ENCODE results near the gene JTB. TPM values are rescaled to one million over a fixed set of nuclear protein-coding genes. Genes with fewer than 3 reads are reported as not detected.

JTB gene
- total RNA-seq, 2 experiments from 2014 or later: 124 to 178 TPM

- intact Hi-C loops (cut with micrococcal nuclease; ENCODE audit: unreplicated experiment): no loop called here
- Histone ChIP-seq H3K9me2 (ENCODE audit: insufficient read depth, low read length) (no peaks in the 10 kb centered on the region), H3K27ac (ENCODE audit: low read depth, low read length, poor library complexity, severe bottlenecking) (no peak overlapping the region), H3K36me3 (ENCODE audit: insufficient read depth, low read length) (peaks cover 69% of the 10 kb centered on the region), H4K20me1 (ENCODE audit: insufficient read depth, low read length) (no peaks in the 10 kb centered on the region), H3K79me2 (ENCODE audit: insufficient read depth, low read depth, low read length) (peaks cover 20% of the 10 kb centered on the region), H3K4me2 (ENCODE audit: low read length) (no peak overlapping the region), H3K4me1 (ENCODE audit: insufficient read depth, low read length, poor library complexity, severe bottlenecking) (peaks cover 20% of the 10 kb centered on the region), H3K4me3 (ENCODE audit: low read depth, low read length, poor library complexity, severe bottlenecking) (no peak overlapping the region), H3K9me3 (ENCODE audit: low read length) (no peaks in the 10 kb centered on the region), H2AFZ (ENCODE audit: low read length) (no peak overlapping the region)
- TF ChIP-seq EZH2phosphoT487 (IDR thresholded peaks at IDR 0.05; ENCODE audit: borderline replicate concordance, low read depth, low read length) (no peak), CTCF (conservative IDR thresholded peaks at IDR 0.05; ENCODE audit: low read length) (no peak)
- DNase-seq (ENCODE audit: low spot score): no peak
- ChIA-PET CTCF (ENCODE audit: unreplicated experiment) (no interaction called here), POLR2A (no interaction called here)
- no TSS peak for BruUV-seq (replicated peaks)
These were observed 35.4 kb downstream of the JTB start for GRCh38 chr1:153941826-153942725.

GRCh38 chr1:153940756-153941155 is 36.7 kb downstream of the JTB start:
- Histone ChIP-seq H3K4me2 (ENCODE audit: low read length) (no peak overlapping the region), H3K9me2 (ENCODE audit: insufficient read depth, low read length) (no peaks in the 10 kb centered on the region), H3K4me3 (ENCODE audit: low read depth, low read length, poor library complexity, severe bottlenecking) (no peak overlapping the region), H2AFZ (ENCODE audit: low read length) (no peak overlapping the region), H3K27ac (ENCODE audit: low read depth, low read length, poor library complexity, severe bottlenecking) (no peak overlapping the region), H3K36me3 (ENCODE audit: insufficient read depth, low read length) (peaks cover 77% of the 10 kb centered on the region), H3K4me1 (ENCODE audit: insufficient read depth, low read length, poor library complexity, severe bottlenecking) (peaks cover 14% of the 10 kb centered on the region), H4K20me1 (ENCODE audit: insufficient read depth, low read length) (no peaks in the 10 kb centered on the region), H3K9me3 (ENCODE audit: low read length) (no peaks in the 10 kb centered on the region), H3K79me2 (ENCODE audit: insufficient read depth, low read depth, low read length) (peaks cover 20% of the 10 kb centered on the region)
- BruUV-seq (replicated peaks): no TSS peak
- ChIA-PET POLR2A (interaction anchor here (1.4 to 1.7 kb wide), 2 partner anchors 16 to 103 kb away, joined by 3 to 4 read pairs; no protein-coding TSS in a partner anchor), CTCF (ENCODE audit: unreplicated experiment) (no interaction called here)
- DNase-seq (ENCODE audit: low spot score): no peak
- intact Hi-C loops (cut with micrococcal nuclease; ENCODE audit: unreplicated experiment): no loop called here
- TF ChIP-seq EZH2phosphoT487 (IDR thresholded peaks at IDR 0.05; ENCODE audit: borderline replicate concordance, low read depth, low read length): no peak
- TF ChIP-seq CTCF (conservative IDR thresholded peaks at IDR 0.05; ENCODE audit: low read length): no peak

- H3K4me3 ChIP-seq (ENCODE audit: low read depth, low read length, poor library complexity, severe bottlenecking): no peak overlapping the region
- POLR2A ChIA-PET: interaction anchor here (1.0 to 1.7 kb wide), 3 partner anchors 14 to 102 kb away, joined by 3 to 4 read pairs (median 4); no protein-coding TSS in a partner anchor
These were observed 38.0 kb downstream of the JTB start for GRCh38 chr1:153939476-153939875.

More at GRCh38 chr1:153939476-153939875, 38.0 kb downstream of the JTB start:
- Histone ChIP-seq H3K9me3 (ENCODE audit: low read length) (no peaks in the 10 kb centered on the region), H3K36me3 (ENCODE audit: insufficient read depth, low read length) (peaks cover 90% of the 10 kb centered on the region), H3K79me2 (ENCODE audit: insufficient read depth, low read depth, low read length) (peaks cover 15% of the 10 kb centered on the region), H2AFZ (ENCODE audit: low read length) (no peak overlapping the region), H3K9me2 (ENCODE audit: insufficient read depth, low read length) (no peaks in the 10 kb centered on the region), H3K4me2 (ENCODE audit: low read length) (no peak overlapping the region), H3K4me1 (ENCODE audit: insufficient read depth, low read length, poor library complexity, severe bottlenecking) (peaks cover 9% of the 10 kb centered on the region), H4K20me1 (ENCODE audit: insufficient read depth, low read length) (no peaks in the 10 kb centered on the region), H3K27ac (ENCODE audit: low read depth, low read length, poor library complexity, severe bottlenecking) (no peak overlapping the region)
- intact Hi-C loops (cut with micrococcal nuclease; ENCODE audit: unreplicated experiment): no loop called here
- CTCF ChIA-PET (ENCODE audit: unreplicated experiment): no interaction called here
- no TSS peak for BruUV-seq (replicated peaks)
- DNase-seq (ENCODE audit: low spot score): no peak
- TF ChIP-seq EZH2phosphoT487 (IDR thresholded peaks at IDR 0.05; ENCODE audit: borderline replicate concordance, low read depth, low read length): no peak
- no peak for TF ChIP-seq CTCF (conservative IDR thresholded peaks at IDR 0.05; ENCODE audit: low read length)

All from OCI-LY7 (cell line).